ENCODE data around the gene CHSY1. TPM values are rescaled to one million over a fixed set of nuclear protein-coding genes. Genes with fewer than 3 reads are reported as not detected.

Gene CHSY1
- total RNA-seq, 1 experiment from 2014 or later, result 59.1 TPM

GRCh38 chr15:101264911-101265641, 13.2 kb upstream of the CHSY1 start (continued):
- TF ChIP-seq ZNF219 (CRISPR knock-in tag; IDR thresholded peaks at IDR 0.05; ENCODE audit: borderline replicate concordance) (no peak), USF1 (CRISPR knock-in tag; IDR thresholded peaks at IDR 0.05) (no peak), TEAD4 (CRISPR knock-in tag; IDR thresholded peaks at IDR 0.05) (no peak)
- TF ChIP-seq, protein P1, sequence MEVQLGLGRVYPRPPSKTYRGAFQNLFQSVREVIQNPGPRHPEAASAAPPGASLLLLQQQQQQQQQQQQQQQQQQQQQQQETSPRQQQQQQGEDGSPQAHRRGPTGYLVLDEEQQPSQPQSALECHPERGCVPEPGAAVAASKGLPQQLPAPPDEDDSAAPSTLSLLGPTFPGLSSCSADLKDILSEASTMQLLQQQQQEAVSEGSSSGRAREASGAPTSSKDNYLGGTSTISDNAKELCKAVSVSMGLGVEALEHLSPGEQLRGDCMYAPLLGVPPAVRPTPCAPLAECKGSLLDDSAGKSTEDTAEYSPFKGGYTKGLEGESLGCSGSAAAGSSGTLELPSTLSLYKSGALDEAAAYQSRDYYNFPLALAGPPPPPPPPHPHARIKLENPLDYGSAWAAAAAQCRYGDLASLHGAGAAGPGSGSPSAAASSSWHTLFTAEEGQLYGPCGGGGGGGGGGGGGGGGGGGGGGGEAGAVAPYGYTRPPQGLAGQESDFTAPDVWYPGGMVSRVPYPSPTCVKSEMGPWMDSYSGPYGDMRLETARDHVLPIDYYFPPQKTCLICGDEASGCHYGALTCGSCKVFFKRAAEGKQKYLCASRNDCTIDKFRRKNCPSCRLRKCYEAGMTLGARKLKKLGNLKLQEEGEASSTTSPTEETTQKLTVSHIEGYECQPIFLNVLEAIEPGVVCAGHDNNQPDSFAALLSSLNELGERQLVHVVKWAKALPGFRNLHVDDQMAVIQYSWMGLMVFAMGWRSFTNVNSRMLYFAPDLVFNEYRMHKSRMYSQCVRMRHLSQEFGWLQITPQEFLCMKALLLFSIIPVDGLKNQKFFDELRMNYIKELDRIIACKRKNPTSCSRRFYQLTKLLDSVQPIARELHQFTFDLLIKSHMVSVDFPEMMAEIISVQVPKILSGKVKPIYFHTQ (CRISPR knock-in tag; IDR thresholded peaks at IDR 0.05), result no peak

DNA sequence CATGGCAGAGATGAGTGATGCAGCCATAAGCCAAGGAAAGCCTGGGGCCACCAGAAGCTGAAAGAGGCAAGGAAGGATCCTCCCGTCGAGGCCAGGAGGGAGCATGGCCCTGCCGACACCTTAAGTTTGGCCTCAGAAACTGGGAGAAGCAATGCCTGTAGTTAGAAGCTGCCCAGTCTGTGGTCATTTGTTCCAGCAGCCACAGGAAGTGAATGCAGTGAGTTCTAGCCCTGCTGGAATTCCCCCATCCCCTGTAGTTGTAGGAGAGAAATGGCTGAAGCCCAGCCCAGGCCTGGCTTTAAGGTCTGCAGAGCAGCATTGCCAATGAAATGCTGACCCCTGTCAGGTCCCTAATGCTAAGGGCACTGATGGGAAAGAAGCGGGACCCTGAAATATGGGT, 12.2 kb upstream of the CHSY1 start:
- TF ChIP-seq ZNF121 (CRISPR knock-in tag; IDR thresholded peaks at IDR 0.05), result no peak
- TF ChIP-seq ZBTB21 (CRISPR knock-in tag; IDR thresholded peaks at IDR 0.05; ENCODE audit: borderline replicate concordance), result no peak
- TF ChIP-seq USF1 (CRISPR knock-in tag; IDR thresholded peaks at IDR 0.05), result no peak
- TF ChIP-seq ZNF416 (CRISPR knock-in tag; IDR thresholded peaks at IDR 0.05), result no peak
- TF ChIP-seq, protein P2, sequence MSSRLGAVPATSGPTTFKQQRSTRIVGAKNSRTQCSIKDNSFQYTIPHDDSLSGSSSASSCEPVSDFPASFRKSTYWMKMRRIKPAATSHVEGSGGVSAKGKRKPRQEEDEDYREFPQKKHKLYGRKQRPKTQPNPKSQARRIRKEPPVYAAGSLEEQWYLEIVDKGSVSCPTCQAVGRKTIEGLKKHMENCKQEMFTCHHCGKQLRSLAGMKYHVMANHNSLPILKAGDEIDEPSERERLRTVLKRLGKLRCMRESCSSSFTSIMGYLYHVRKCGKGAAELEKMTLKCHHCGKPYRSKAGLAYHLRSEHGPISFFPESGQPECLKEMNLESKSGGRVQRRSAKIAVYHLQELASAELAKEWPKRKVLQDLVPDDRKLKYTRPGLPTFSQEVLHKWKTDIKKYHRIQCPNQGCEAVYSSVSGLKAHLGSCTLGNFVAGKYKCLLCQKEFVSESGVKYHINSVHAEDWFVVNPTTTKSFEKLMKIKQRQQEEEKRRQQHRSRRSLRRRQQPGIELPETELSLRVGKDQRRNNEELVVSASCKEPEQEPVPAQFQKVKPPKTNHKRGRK (CRISPR knock-in tag; IDR thresholded peaks at IDR 0.05; ENCODE audit: borderline replicate concordance), result no peak
- TF ChIP-seq NFATC4 (CRISPR knock-in tag; IDR thresholded peaks at IDR 0.05), result no peak
- no peak for TF ChIP-seq ELF4 (CRISPR knock-in tag; IDR thresholded peaks at IDR 0.05; ENCODE audit: low read depth)
- no peak for TF ChIP-seq RELA (CRISPR knock-in tag; IDR thresholded peaks at IDR 0.05; ENCODE audit: borderline replicate concordance)
- no peak for TF ChIP-seq NFYB (CRISPR knock-in tag; conservative IDR thresholded peaks at IDR 0.05; ENCODE audit: low read depth)
- no peak for TF ChIP-seq OVOL2 (CRISPR knock-in tag; IDR thresholded peaks at IDR 0.05; ENCODE audit: borderline replicate concordance)
- TF ChIP-seq ZNF317 (CRISPR knock-in tag; IDR thresholded peaks at IDR 0.05; ENCODE audit: borderline replicate concordance, low read depth), result no peak
- TF ChIP-seq, protein P3, sequence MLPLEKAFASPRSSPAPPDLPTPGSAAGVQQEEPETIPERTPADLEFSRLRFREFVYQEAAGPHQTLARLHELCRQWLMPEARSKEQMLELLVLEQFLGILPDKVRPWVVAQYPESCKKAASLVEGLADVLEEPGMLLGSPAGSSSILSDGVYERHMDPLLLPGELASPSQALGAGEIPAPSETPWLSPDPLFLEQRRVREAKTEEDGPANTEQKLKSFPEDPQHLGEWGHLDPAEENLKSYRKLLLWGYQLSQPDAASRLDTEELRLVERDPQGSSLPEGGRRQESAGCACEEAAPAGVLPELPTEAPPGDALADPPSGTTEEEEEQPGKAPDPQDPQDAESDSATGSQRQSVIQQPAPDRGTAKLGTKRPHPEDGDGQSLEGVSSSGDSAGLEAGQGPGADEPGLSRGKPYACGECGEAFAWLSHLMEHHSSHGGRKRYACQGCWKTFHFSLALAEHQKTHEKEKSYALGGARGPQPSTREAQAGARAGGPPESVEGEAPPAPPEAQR (CRISPR knock-in tag; IDR thresholded peaks at IDR 0.05), result no peak
- no peak for TF ChIP-seq FOXJ3 (CRISPR knock-in tag; IDR thresholded peaks at IDR 0.05; ENCODE audit: borderline replicate concordance)
- TF ChIP-seq, protein P4, sequence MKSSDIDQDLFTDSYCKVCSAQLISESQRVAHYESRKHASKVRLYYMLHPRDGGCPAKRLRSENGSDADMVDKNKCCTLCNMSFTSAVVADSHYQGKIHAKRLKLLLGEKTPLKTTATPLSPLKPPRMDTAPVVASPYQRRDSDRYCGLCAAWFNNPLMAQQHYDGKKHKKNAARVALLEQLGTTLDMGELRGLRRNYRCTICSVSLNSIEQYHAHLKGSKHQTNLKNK (CRISPR knock-in tag; IDR thresholded peaks at IDR 0.05), result no peak
- no peak for TF ChIP-seq FOXP4 (CRISPR knock-in tag; IDR thresholded peaks at IDR 0.05)
- no peak for TF ChIP-seq SMAD4 (CRISPR knock-in tag; IDR thresholded peaks at IDR 0.05)
- peaks cover 3% of the 10 kb centered on the region for H3K36me3 Mint-ChIP-seq
- H3K27me3 Mint-ChIP-seq (ENCODE audit: low read depth), result no peaks in the 10 kb centered on the region
- H3K4me3 Mint-ChIP-seq, result no peak overlapping the region
- POLR2A ChIA-PET, result interaction anchor here (0.6 kb wide), 1 partner anchor 12 kb away, joined by 7 read pairs; no protein-coding TSS in a partner anchor
- H3K9me3 Mint-ChIP-seq, result no peaks in the 10 kb centered on the region; the same call in 1 of the 2 replicates
- ATAC-seq (no peak), DNase-seq (ENCODE audit: low spot score) (no peak)
- H3K27ac Mint-ChIP-seq, result no peak overlapping the region
- CTCF ChIA-PET, result interaction anchor here (0.8 kb wide), 1 partner anchor 378 kb away, joined by 3 read pairs; no protein-coding TSS in a partner anchor
- H3K4me1 Mint-ChIP-seq, result peaks cover 11% of the 10 kb centered on the region

Measured in WTC11 (cell line).